ENCODE measurements around the gene FGD6. TPM values are rescaled to one million over a fixed set of nuclear protein-coding genes. Genes with fewer than 3 reads are reported as not detected.

Gene FGD6
- total RNA-seq, 1 donor from 2014 or later = 31.5 TPM

DNA sequence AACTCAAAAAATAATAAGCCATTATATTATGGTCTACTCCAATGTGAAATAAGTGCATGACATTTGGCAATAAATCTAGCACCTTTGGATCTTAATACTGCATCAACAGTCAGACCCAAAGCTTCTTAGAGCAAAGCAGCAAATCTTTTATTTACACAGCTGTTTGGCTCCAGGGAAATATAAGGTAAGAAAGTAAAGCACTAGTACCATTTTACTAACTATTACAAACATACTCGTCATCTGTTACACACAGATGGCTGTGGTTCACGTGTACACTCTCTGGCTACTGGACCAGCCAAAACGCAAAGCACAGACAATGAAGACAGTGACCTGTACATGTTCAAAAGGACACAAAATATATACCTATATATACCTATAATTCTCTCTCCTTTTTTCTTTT is 2.8 kb downstream of the FGD6 start:
- Histone ChIP-seq H3K36me3 (ENCODE audit: control insufficient read depth, insufficient read depth, low read length) (no peaks in the 10 kb centered on the region), H3K4me3 (ENCODE audit: low read depth, low read length) (no peak overlapping the region), H3K27me3 (ENCODE audit: control insufficient read depth, insufficient read depth, low read length) (no peaks in the 10 kb centered on the region)
- no peak for DNase-seq (ENCODE audit: low read depth)
- TF ChIP-seq, protein P1, sequence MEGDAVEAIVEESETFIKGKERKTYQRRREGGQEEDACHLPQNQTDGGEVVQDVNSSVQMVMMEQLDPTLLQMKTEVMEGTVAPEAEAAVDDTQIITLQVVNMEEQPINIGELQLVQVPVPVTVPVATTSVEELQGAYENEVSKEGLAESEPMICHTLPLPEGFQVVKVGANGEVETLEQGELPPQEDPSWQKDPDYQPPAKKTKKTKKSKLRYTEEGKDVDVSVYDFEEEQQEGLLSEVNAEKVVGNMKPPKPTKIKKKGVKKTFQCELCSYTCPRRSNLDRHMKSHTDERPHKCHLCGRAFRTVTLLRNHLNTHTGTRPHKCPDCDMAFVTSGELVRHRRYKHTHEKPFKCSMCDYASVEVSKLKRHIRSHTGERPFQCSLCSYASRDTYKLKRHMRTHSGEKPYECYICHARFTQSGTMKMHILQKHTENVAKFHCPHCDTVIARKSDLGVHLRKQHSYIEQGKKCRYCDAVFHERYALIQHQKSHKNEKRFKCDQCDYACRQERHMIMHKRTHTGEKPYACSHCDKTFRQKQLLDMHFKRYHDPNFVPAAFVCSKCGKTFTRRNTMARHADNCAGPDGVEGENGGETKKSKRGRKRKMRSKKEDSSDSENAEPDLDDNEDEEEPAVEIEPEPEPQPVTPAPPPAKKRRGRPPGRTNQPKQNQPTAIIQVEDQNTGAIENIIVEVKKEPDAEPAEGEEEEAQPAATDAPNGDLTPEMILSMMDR (IDR thresholded peaks at IDR 0.05; ENCODE audit: insufficient read depth, low read length, poor library complexity, severe bottlenecking) = no peak

DNA sequence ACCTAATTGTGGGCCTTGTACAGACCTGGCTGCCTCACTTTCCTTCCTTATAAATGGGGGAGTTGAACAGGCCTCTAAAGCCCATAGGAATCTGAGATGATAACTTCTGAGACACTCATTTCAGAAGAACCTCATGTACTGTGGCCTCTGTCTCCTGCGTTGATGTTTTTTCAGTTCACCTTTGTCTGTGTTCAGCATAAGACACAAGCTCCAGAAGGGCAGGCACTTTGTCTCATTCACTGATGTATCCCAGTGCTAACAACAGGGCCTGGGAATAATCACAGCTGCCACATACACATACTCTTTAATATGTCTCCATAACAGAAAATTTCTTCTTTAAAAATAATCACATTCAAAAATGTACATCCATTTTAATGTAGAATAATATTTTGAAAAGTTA is 3.3 kb downstream of the FGD6 start:
- Histone ChIP-seq H3K27me3 (ENCODE audit: control insufficient read depth, insufficient read depth, low read length) (no peaks in the 10 kb centered on the region), H3K4me3 (ENCODE audit: low read depth, low read length) (no peak overlapping the region), H3K36me3 (ENCODE audit: control insufficient read depth, insufficient read depth, low read length) (no peaks in the 10 kb centered on the region)
- no peak for DNase-seq (ENCODE audit: low read depth)
- TF ChIP-seq, protein P1 (IDR thresholded peaks at IDR 0.05; ENCODE audit: insufficient read depth, low read length, poor library complexity, severe bottlenecking) = no peak

DNA sequence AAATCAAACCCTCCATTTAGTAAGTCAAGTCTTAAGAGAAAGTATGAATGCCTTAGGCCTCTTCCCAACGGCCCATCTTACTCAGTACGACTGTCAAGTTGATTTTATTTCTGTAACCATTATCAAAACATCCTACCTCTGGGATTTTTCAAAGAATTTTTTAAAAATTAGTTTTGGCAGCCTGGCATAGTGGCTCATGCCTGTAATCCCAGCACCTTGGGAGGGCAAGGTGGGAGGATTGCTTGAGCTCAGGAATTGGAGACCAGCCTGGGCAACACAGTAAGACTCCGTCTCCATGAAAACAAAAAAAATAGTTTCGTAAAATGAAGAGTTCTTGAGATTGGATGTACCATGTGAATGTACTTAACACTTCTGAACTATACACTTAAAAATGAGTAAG is 4.1 kb downstream of the FGD6 start:
- Histone ChIP-seq H3K36me3 (ENCODE audit: control insufficient read depth, insufficient read depth, low read length) (no peaks in the 10 kb centered on the region), H3K27me3 (ENCODE audit: control insufficient read depth, insufficient read depth, low read length) (no peaks in the 10 kb centered on the region), H3K4me3 (ENCODE audit: low read depth, low read length) (no peak overlapping the region)
- no peak for DNase-seq (ENCODE audit: low read depth)
- TF ChIP-seq, protein P1 (IDR thresholded peaks at IDR 0.05; ENCODE audit: insufficient read depth, low read length, poor library complexity, severe bottlenecking) = no peak

- no peak overlapping the region for H3K4me3 ChIP-seq (ENCODE audit: low read depth, low read length)
- no peak for DNase-seq (ENCODE audit: low read depth)
- H3K27me3 ChIP-seq (ENCODE audit: control insufficient read depth, insufficient read depth, low read length) = no peaks in the 10 kb centered on the region
- no peaks in the 10 kb centered on the region for H3K36me3 ChIP-seq (ENCODE audit: control insufficient read depth, insufficient read depth, low read length)
- TF ChIP-seq, protein P1 (IDR thresholded peaks at IDR 0.05; ENCODE audit: insufficient read depth, low read length, poor library complexity, severe bottlenecking) = no peak
Measured at GRCh38 chr12:95212586-95212985, 4.7 kb downstream of the FGD6 start.

DNA sequence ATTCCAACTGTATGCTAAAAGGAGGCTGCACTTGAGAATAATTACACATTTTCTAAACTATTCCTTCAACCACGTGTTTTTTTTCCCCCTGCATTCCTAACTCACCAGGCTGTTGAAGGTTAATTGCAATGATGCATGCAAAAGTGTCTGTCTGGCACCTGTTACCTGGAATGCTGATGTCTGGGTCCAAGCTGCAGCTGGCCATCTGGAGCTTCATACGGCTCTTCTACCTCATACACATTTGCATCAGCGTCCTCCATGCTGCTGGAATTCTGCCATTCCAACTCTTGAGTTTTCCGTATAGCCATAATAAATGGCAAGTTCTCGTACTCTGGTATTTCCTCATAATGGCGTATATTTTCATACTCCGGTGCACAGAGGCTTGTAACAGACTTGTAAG is 8.6 kb downstream of the FGD6 start:
- H3K36me3 ChIP-seq (ENCODE audit: control insufficient read depth, insufficient read depth, low read length) = peaks cover 1% of the 10 kb centered on the region
- TF ChIP-seq, protein P1 (IDR thresholded peaks at IDR 0.05; ENCODE audit: insufficient read depth, low read length, poor library complexity, severe bottlenecking) = no peak
- DNase-seq (ENCODE audit: low read depth) = no peak
- H3K27me3 ChIP-seq (ENCODE audit: control insufficient read depth, insufficient read depth, low read length) = no peaks in the 10 kb centered on the region
- H3K4me3 ChIP-seq (ENCODE audit: low read depth, low read length) = no peak overlapping the region

- no peaks in the 10 kb centered on the region for H3K27me3 ChIP-seq (ENCODE audit: control insufficient read depth, insufficient read depth, low read length)
- TF ChIP-seq, protein P1 (IDR thresholded peaks at IDR 0.05; ENCODE audit: insufficient read depth, low read length, poor library complexity, severe bottlenecking) = no peak
- peaks cover 1% of the 10 kb centered on the region for H3K36me3 ChIP-seq (ENCODE audit: control insufficient read depth, insufficient read depth, low read length)
- H3K4me3 ChIP-seq (ENCODE audit: low read depth, low read length) = no peak overlapping the region
- no peak for DNase-seq (ENCODE audit: low read depth)
Measured at GRCh38 chr12:95207407-95207806, 9.9 kb downstream of the FGD6 start.

Measured in kidney epithelial cell (primary cell).